GM19463 (cell line): ENCODE results near the gene GRK6.

Source experiments
- ATAC-seq: cut with Tn5 transposase; IDR thresholded peaks from one replicate; pipeline ENCODE4 v1.9.1; 2021; ENCODE audit warnings: mild to moderate bottlenecking, moderate library complexity; ENCODE audit not compliant: unreplicated experiment

GRK6 gene

DNA sequence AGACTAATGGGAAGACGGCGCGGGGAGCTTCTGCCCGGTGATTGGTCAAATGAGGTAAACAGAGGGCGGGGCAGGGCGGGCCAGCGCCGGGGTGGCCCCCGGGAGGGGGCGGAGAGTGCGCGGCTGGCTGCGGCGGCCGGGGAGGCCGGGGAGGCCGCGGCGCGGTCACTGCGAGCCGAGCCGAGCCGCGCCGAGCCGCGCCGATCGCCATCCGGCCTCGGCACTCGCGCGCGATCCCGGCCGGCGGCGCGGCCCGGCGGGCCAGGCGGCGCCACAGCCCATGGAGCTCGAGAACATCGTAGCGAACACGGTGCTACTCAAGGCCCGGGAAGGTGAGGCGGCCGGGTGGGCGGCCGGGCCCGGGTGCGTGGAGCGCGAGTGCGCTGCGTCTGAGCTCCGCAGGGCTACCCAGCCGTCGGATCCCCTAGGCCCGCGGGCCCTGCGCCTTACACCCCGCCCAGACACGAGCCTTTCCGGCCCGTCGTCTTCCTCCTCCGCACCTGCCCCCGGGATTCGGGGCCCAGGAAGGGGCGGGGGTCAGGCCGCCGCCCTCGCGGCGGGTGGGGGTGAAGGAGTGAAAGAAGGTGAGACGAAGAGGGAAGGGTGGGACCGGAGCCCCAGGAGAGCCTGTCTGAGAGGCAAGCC lies at the start of gene GRK6:
Gene GRK6, plus strand, starts transcription at position 111 of the 645 bp plus-strand sequence. Its CDS starts 170 bp downstream, at position 281.
- peak; percentile 5 for ATAC-seq

- ATAC-seq: no peak
Measured at GRCh38 chr5:177377851-177378776, 48.4 kb upstream of the GRK6 start.

- ATAC-seq: peak; percentile 73
Measured at GRCh38 chr5:177378884-177379883, 47.3 kb upstream of the GRK6 start.

GRCh38 chr5:177380805-177381126 lies 45.7 kb upstream of the GRK6 start:
- no peak for ATAC-seq

DNA sequence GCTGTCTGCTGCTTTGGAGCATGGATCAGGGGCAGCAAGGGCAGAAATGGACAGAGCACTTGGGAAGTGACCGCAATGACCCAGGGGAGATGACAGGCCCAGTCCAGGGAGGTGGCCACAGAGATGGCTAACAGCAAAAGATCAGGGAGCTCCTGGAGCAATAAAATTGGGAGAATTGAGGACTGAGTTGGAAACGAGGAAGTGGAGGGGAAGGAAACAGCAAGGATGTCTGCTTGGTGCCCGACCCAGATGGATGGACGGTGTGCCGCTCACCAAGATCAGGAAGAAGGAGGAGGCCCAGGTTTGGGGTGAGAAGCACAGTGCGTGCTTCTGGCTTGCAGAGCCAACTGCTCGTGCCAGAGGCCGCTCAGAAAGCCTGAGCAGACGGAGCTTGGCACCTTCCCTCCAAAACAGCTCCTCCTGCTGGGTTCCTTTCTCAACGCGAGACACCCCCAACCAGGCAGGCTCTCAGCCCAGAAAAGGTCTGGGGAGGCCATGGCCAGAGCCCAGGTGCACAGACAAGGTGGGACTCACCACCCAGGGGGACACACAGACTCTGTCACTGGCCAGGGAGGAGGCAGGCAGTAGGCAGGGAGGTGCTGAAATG lies 44.0 kb upstream of the GRK6 start:
- ATAC-seq: no peak

DNA sequence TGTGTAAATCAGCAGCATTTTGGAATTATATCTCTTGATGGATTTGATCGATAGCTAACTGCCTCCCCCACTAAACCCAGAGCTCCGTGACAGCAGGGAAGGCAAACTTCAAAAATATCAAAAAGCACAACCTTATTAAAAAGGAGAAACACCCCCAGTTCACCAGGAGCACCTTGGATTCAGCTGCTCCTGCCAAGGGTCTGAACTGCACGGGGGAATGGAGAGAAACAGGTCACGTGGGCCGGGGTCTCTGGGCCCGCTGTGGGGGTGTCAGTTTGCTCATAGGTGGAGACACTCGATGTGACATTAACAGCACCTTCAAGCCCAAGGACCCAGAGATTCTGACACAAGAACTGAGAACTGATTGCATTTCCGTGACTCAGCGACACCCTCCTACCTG lies 43.3 kb upstream of the GRK6 start:
- ATAC-seq: no peak

DNA sequence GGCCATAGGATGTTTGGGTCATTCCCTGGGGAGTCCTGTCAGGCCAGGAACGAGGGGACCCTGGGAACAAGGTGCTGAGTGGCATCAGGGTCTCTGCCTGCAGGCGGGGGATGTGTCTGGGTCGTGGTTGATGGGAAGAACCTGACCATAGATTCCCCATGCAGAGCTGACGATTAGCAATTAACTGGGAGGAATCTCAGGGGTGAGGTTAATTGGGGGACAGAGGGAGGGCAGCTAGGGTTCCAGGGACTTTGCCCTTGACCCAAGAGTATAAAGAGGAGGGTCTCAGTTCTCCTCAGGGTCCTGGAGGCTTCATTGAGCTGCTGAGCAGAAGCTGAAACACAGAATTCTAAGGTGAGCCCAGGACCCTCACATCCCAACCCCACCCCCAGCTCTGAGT lies 42.3 kb upstream of the GRK6 start, which contains the start of gene SLC34A1:
Gene SLC34A1, plus strand, starts transcription at position 301 of the 400 bp plus-strand sequence. CDS start 1,308 bp downstream, outside the sequence.
- no peak for ATAC-seq

DNA sequence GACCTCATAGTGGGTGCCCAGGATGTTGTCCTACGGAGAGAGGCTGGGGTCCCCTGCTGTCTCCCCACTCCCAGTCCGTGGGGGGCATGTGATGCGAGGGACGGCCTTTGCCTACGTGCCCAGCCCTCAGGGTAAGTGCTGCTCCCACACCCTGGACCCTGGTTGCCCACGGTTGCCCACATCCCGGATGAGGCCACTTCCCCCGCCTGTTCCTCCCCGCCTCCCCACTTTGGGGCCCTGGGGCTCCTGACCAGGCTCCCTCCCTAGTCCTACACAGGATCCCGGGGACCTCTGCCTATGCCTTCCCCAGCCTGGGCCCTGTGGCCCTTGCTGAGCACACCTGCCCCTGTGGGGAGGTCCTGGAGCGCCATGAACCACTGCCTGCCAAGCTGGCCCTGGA lies 40.8 kb upstream of the GRK6 start:
- ATAC-seq: no peak

DNA sequence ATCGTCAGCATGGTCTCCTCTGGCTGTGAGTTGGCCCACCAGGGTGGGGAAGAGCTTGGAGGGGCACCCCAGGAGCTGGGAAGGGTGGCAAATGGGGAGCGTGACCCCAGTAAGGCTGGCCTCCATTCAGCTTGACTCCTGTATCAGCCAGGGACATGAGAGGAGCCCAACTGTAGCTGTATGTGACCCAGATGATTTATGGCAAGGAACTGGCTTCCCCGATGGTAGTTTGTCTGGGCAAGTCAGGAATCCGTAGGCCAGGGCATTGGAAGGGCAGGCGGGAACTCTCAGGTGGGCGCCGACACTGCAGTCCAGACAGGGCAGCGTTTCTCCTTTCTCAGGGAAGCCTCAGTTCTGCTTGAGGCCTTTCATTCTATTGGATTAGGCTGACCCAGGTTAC lies 39.9 kb upstream of the GRK6 start:
- no peak for ATAC-seq

DNA sequence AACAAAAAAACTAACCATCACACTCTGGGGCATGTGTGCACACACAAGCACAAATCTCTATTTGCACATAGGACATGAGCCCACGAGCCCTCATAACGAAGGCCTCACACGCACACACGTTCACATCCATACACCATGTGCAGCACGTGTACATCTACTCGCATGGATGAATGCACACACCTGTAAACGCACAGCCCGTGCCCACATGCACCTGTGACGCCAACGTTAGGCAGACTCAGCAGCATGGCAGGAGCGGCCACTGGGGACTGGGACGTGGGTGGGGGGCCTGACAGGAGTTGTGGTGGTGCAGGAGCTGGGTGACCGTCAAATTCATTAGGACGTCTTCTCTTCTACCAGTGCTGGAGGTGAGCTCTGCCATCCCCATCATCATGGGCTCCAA lies 39.1 kb upstream of the GRK6 start:
- ATAC-seq: no peak

DNA sequence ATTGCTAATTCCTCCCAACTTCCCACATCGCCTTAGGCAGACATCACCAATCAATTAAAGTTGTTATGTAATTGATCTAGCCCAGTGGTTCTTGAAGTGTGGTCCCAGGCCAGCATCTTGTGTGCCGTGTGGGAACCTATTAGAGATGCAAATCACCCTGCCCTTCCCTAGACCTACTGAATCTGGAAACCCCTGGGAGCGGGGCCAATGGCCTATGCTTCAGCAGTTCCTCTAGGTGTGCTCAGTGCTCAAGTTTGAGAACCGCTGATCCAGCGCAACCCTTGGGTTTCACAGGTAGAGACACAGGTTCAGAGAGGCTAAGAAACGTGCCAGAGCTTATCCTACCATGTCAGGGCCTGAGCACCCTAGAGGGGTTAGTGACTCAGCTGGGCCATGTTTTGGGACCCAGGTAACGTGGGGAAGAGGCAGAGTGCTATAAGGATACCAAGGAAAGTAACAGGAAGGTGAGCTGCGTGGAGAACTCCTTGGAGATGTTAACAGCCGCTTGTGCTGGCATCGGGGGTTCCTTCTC lies 37.9 kb upstream of the GRK6 start:
- ATAC-seq: no peak

- ATAC-seq: peak; percentile 67
Measured at GRCh38 chr5:177389241-177390169, 37.0 kb upstream of the GRK6 start.

DNA sequence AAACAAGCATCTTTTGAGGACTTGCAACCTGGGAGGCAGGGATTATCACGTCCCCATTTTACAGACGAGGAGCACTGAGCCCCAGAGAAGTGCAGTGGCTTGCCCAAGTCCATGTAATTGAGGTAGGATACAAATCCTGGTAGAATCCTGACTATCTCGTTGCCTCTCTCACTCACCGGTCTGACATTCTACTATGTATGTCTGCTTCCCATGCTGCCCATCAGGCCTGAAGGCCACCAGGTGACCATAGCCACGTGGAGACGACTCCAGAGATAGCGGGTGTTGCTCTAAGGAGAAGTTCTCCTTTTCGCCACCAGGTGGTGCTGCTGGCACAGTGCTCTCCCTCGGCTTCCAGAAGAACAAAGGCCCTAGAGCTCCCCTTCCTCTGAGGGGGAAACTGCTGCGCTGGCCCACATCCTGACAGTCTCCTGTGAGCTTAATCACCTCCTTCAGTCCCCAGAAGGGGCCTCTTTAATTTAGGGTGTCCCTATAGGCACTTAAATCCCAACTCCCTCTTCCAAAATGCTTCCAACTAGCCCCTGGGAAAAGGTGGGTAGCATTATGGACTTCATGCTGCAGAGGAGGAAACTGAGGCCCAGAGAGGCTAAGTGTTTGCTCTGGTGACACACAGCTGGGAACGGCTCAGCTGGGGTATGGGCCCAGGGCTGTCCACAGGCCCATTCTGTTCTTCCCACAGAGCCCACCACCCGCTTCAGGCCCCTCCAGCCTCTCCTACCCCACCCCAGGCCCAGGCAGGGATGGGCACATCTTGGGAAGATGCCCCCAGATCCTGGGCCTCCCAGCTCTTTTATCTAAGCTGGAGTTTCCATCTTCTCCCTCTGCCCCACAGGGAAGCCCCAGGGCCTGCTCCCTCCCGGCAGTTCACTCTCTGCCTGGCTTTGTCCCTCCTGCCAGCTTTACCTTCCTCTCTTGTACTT lies 35.8 kb upstream of the GRK6 start:
- peak; percentile 30 for ATAC-seq

- no peak for ATAC-seq
Measured at GRCh38 chr5:177392765-177393164, 33.7 kb upstream of the GRK6 start.

DNA sequence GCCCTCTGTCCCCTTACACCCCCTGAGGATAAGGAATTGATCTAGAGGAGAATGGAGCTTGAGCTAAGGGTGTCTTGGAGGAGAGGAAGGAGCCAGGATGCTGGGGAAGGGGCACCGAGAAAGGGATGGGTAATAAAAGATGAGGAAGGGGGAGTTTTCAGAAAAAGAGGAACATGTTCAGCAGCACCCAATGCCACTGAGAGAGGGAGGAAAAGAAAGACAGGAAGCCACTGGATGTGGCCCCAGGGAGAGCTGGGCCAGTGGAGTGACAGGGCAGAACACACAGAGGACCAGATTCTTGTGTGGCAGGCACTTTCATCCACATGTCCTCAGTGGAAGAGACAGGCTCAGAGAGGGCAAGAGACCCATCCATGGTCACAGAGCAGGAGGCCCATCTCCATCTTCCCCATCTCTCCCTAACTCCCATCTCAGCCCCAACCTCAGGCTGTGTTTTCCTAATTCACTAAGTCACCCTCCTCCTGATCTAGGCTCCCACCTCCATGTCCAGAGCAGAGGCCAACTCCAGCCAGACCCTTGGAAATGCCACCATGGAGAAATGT lies 33.2 kb upstream of the GRK6 start:
- no peak for ATAC-seq

GRCh38 chr5:177393990-177394389 lies 32.5 kb upstream of the GRK6 start:
- ATAC-seq: no peak

DNA sequence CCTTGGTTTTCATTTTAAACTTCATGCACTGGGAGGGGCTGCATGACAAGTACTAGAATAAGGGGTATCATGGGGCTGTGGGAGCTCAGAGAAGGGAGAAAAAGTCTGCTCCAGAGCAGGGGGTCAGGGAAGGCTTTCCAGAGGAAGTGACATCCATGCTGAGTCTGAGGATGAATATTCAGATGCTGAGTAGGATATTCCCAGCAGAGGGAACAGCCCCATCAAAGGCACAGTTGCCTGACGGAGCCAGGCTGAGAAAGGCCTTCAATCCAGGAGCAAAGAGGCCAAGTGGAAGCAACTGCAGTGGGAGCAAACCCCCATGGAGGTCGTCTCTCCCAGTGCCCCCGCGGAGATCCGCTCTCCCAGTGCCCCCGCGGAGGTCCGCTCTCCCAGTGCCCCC lies 30.4 kb upstream of the GRK6 start:
- ATAC-seq: no peak

GRCh38 chr5:177396807-177397206 lies 29.7 kb upstream of the GRK6 start:
- no peak for ATAC-seq
